HG02884 (cell line): ENCODE data around the gene MMP7.

Experiments
- ATAC-seq: cut with Tn5 transposase; IDR thresholded peaks from one replicate; pipeline ENCODE4 v1.9.1; 2021; ENCODE audit warnings: mild to moderate bottlenecking, moderate library complexity; ENCODE audit not compliant: unreplicated experiment

The MMP7 gene

GRCh38 chr11:102530558-102530957 is at the start of gene MMP7:
Gene MMP7, minus strand, starts transcription at chr11:102530747. Its CDS starts 47 bp downstream, at chr11:102530700.
- peak; percentile 48 for ATAC-seq

GRCh38 chr11:102577723-102578122 is 47.2 kb upstream of the MMP7 start:
- ATAC-seq = no peak

- peak; percentile 59 for ATAC-seq
Observed at GRCh38 chr11:102577182-102577581, 46.6 kb upstream of the MMP7 start.

GRCh38 chr11:102576350-102576749 is 45.8 kb upstream of the MMP7 start:
- no peak for ATAC-seq

GRCh38 chr11:102575012-102575411 is 44.5 kb upstream of the MMP7 start:
- no peak for ATAC-seq

GRCh38 chr11:102573851-102574250 is 43.3 kb upstream of the MMP7 start:
- no peak for ATAC-seq

GRCh38 chr11:102572554-102573220 is 42.1 kb upstream of the MMP7 start:
- ATAC-seq = no peak

- ATAC-seq = no peak
Observed at GRCh38 chr11:102568851-102569250, 38.3 kb upstream of the MMP7 start.

GRCh38 chr11:102566112-102566511 is 35.6 kb upstream of the MMP7 start:
- ATAC-seq = no peak

- peak; percentile 62 for ATAC-seq
Observed at GRCh38 chr11:102564110-102564509, 33.6 kb upstream of the MMP7 start.

- no peak for ATAC-seq
Observed at GRCh38 chr11:102561636-102562035, 31.1 kb upstream of the MMP7 start.

GRCh38 chr11:102560555-102561011 is 30.0 kb upstream of the MMP7 start:
- ATAC-seq = peak; percentile 74

- peak; percentile 37 for ATAC-seq
Observed at GRCh38 chr11:102559839-102560238, 29.3 kb upstream of the MMP7 start.

- no peak for ATAC-seq
Observed at GRCh38 chr11:102555091-102555490, 24.5 kb upstream of the MMP7 start.

- ATAC-seq = peak; percentile 88
Observed at GRCh38 chr11:102553835-102554282, 23.3 kb upstream of the MMP7 start.

- no peak for ATAC-seq
Observed at GRCh38 chr11:102552447-102553194, 22.1 kb upstream of the MMP7 start.

- no peak for ATAC-seq
Observed at GRCh38 chr11:102552020-102552419, 21.5 kb upstream of the MMP7 start.

- ATAC-seq = no peak
Observed at GRCh38 chr11:102551169-102551781, 20.7 kb upstream of the MMP7 start.

GRCh38 chr11:102546923-102547471 is 16.4 kb upstream of the MMP7 start:
- ATAC-seq = peak; percentile 55

- peak; percentile 69 for ATAC-seq
Observed at GRCh38 chr11:102546427-102546826, 15.9 kb upstream of the MMP7 start.

- ATAC-seq = no peak
Observed at GRCh38 chr11:102545701-102546100, 15.2 kb upstream of the MMP7 start.
